ENCODE measurements around the gene CHIC2. TPM values are rescaled to one million over a fixed set of nuclear protein-coding genes. Genes with fewer than 3 reads are reported as not detected.

CHIC2 gene
- total and polyA plus RNA-seq, 5 donors from 2014 or later, result 49.9 to 87.5 (median 78.0) TPM

- H3K4me1 Mint-ChIP-seq, result peaks cover 9 to 23% (median 17%) of the 10 kb centered on the region in 4 donors
- H3K4me1 ChIP-seq (ENCODE audit: control insufficient read depth, insufficient read depth, low read length, poor library complexity, severe bottlenecking), result no peaks in the 10 kb centered on the region
- H3K36me3 Mint-ChIP-seq, result peaks cover 3% of the 10 kb centered on the region
- H3K27me3 Mint-ChIP-seq, result no peaks in the 10 kb centered on the region
- H3K4me3 Mint-ChIP-seq, result no peak overlapping the region
- H3K9me3 Mint-ChIP-seq, result no peaks in the 10 kb centered on the region
- no peak overlapping the region for H3K4me3 ChIP-seq (ENCODE audit: low read depth, low read length)
- H3K27ac Mint-ChIP-seq, result no peak overlapping the region
- H3K27ac ChIP-seq (ENCODE audit: insufficient read depth, low read length, poor library complexity, severe bottlenecking), result no peak overlapping the region
- no peak for ATAC-seq (ENCODE audit: low read depth in 2 of 2)
- peaks cover 5% of the 10 kb centered on the region for H3K36me3 ChIP-seq (ENCODE audit: control insufficient read depth, insufficient read depth, low read length)
- no peaks in the 10 kb centered on the region for H3K9me3 ChIP-seq (ENCODE audit: control insufficient read depth in 2 of 2, low read length in 2 of 2)
- H3K27me3 ChIP-seq (ENCODE audit: control insufficient read depth, insufficient read depth, low read length), result no peaks in the 10 kb centered on the region
- DNase-seq, result no peak
These were observed 69.9 kb downstream of the CHIC2 start for GRCh38 chr4:53994382-53995102.

- H3K36me3 Mint-ChIP-seq, result no peaks in the 10 kb centered on the region
- no peaks in the 10 kb centered on the region for H3K9me3 ChIP-seq (ENCODE audit: control insufficient read depth in 2 of 2, low read length in 2 of 2)
- H3K36me3 ChIP-seq (ENCODE audit: control insufficient read depth, insufficient read depth, low read length), result peaks cover 2% of the 10 kb centered on the region
- no peak overlapping the region for H3K27ac ChIP-seq (ENCODE audit: insufficient read depth, low read length, poor library complexity, severe bottlenecking)
- no peaks in the 10 kb centered on the region for H3K4me1 ChIP-seq (ENCODE audit: control insufficient read depth, insufficient read depth, low read length, poor library complexity, severe bottlenecking)
- H3K9me3 Mint-ChIP-seq, result no peaks in the 10 kb centered on the region
- H3K4me1 Mint-ChIP-seq, result peaks cover 8 to 20% (median 12%) of the 10 kb centered on the region in 4 donors
- DNase-seq (no peak), ATAC-seq (ENCODE audit: low read depth in 2 of 2) (no peak)
- H3K4me3 Mint-ChIP-seq, result no peak overlapping the region
- no peak overlapping the region for H3K4me3 ChIP-seq (ENCODE audit: low read depth, low read length)
- peak overlapping the region in 1 of 3 donors; percentile 80 for H3K27ac Mint-ChIP-seq
- no peaks in the 10 kb centered on the region for H3K27me3 Mint-ChIP-seq
- no peaks in the 10 kb centered on the region for H3K27me3 ChIP-seq (ENCODE audit: control insufficient read depth, insufficient read depth, low read length)
These were observed 71.6 kb downstream of the CHIC2 start for GRCh38 chr4:53992785-53993184.

GRCh38 chr4:53991821-53992220 is 72.6 kb downstream of the CHIC2 start:
- Mint-ChIP-seq H3K27me3 (no peaks in the 10 kb centered on the region), H3K4me3 (no peak overlapping the region), H3K27ac (no peak overlapping the region)

GRCh38 chr4:53990641-53991040 is 73.8 kb downstream of the CHIC2 start:
- H3K27ac Mint-ChIP-seq, result no peak overlapping the region

More at GRCh38 chr4:53991821-53992220, 72.6 kb downstream of the CHIC2 start:
- Mint-ChIP-seq H3K4me1 (peaks cover 5 to 20% (median 11%) of the 10 kb centered on the region in 4 donors), H3K36me3 (no peaks in the 10 kb centered on the region), H3K9me3 (no peaks in the 10 kb centered on the region)
- no peak for DNase-seq
- no peak for ATAC-seq (ENCODE audit: low read depth in 2 of 2)
- Histone ChIP-seq H3K27me3 (ENCODE audit: control insufficient read depth, insufficient read depth, low read length) (no peaks in the 10 kb centered on the region), H3K4me1 (ENCODE audit: control insufficient read depth, insufficient read depth, low read length, poor library complexity, severe bottlenecking) (no peaks in the 10 kb centered on the region), H3K36me3 (ENCODE audit: control insufficient read depth, insufficient read depth, low read length) (peaks cover 2% of the 10 kb centered on the region), H3K4me3 (ENCODE audit: low read depth, low read length) (no peak overlapping the region), H3K27ac (ENCODE audit: insufficient read depth, low read length, poor library complexity, severe bottlenecking) (no peak overlapping the region), H3K9me3 (ENCODE audit: control insufficient read depth in 2 of 2, low read length in 2 of 2) (no peaks in the 10 kb centered on the region)

GRCh38 chr4:53987761-53988171 is 76.6 kb downstream of the CHIC2 start:
- H3K4me1 Mint-ChIP-seq, result peaks cover 0 to 2% (median 1%) of the 10 kb centered on the region in 4 donors
- H3K4me3 Mint-ChIP-seq, result no peak overlapping the region
- no peaks in the 10 kb centered on the region for H3K27me3 ChIP-seq (ENCODE audit: control insufficient read depth, insufficient read depth, low read length)
- H3K9me3 Mint-ChIP-seq, result no peaks in the 10 kb centered on the region
- H3K36me3 Mint-ChIP-seq, result peaks cover 6% of the 10 kb centered on the region
- ATAC-seq (ENCODE audit: low read depth in 2 of 2), result no peak
- no peaks in the 10 kb centered on the region for H3K9me3 ChIP-seq (ENCODE audit: control insufficient read depth in 2 of 2, low read length in 2 of 2)
- peak overlapping the region in 1 of 3 donors; percentile 58 for H3K27ac Mint-ChIP-seq
- no peaks in the 10 kb centered on the region for H3K4me1 ChIP-seq (ENCODE audit: control insufficient read depth, insufficient read depth, low read length, poor library complexity, severe bottlenecking)
- no peak overlapping the region for H3K27ac ChIP-seq (ENCODE audit: insufficient read depth, low read length, poor library complexity, severe bottlenecking)
- H3K36me3 ChIP-seq (ENCODE audit: control insufficient read depth, insufficient read depth, low read length), result peaks cover 2% of the 10 kb centered on the region
- H3K4me3 ChIP-seq (ENCODE audit: low read depth, low read length), result no peak overlapping the region
- DNase-seq, result no peak
- H3K27me3 Mint-ChIP-seq, result no peaks in the 10 kb centered on the region

More at GRCh38 chr4:53990641-53991040, 73.8 kb downstream of the CHIC2 start:
- DNase-seq (no peak), ATAC-seq (ENCODE audit: low read depth in 2 of 2) (no peak)
- Histone ChIP-seq H3K27me3 (ENCODE audit: control insufficient read depth, insufficient read depth, low read length) (no peaks in the 10 kb centered on the region), H3K9me3 (ENCODE audit: control insufficient read depth in 2 of 2, low read length in 2 of 2) (no peaks in the 10 kb centered on the region), H3K27ac (ENCODE audit: insufficient read depth, low read length, poor library complexity, severe bottlenecking) (no peak overlapping the region), H3K4me1 (ENCODE audit: control insufficient read depth, insufficient read depth, low read length, poor library complexity, severe bottlenecking) (no peaks in the 10 kb centered on the region), H3K4me3 (ENCODE audit: low read depth, low read length) (no peak overlapping the region), H3K36me3 (ENCODE audit: control insufficient read depth, insufficient read depth, low read length) (peaks cover 2% of the 10 kb centered on the region)
- H3K4me3 Mint-ChIP-seq, result no peak overlapping the region
- no peaks in the 10 kb centered on the region for H3K9me3 Mint-ChIP-seq
- no peaks in the 10 kb centered on the region for H3K27me3 Mint-ChIP-seq
- no peaks in the 10 kb centered on the region for H3K36me3 Mint-ChIP-seq
- H3K4me1 Mint-ChIP-seq, result peaks cover 5 to 20% (median 11%) of the 10 kb centered on the region in 4 donors

- DNase-seq (no peak), ATAC-seq (ENCODE audit: low read depth in 2 of 2) (no peak)
- H3K27ac Mint-ChIP-seq, result no peak overlapping the region
- H3K4me3 Mint-ChIP-seq, result no peak overlapping the region
- peaks cover 6% of the 10 kb centered on the region for H3K36me3 Mint-ChIP-seq
- H3K27ac ChIP-seq (ENCODE audit: insufficient read depth, low read length, poor library complexity, severe bottlenecking), result no peak overlapping the region
- H3K4me1 ChIP-seq (ENCODE audit: control insufficient read depth, insufficient read depth, low read length, poor library complexity, severe bottlenecking), result no peaks in the 10 kb centered on the region
- H3K9me3 ChIP-seq (ENCODE audit: control insufficient read depth in 2 of 2, low read length in 2 of 2), result no peaks in the 10 kb centered on the region
- peaks cover 0 to 6% (median 2%) of the 10 kb centered on the region in 4 donors for H3K4me1 Mint-ChIP-seq
- H3K36me3 ChIP-seq (ENCODE audit: control insufficient read depth, insufficient read depth, low read length), result peaks cover 2% of the 10 kb centered on the region
- no peaks in the 10 kb centered on the region for H3K9me3 Mint-ChIP-seq
- H3K27me3 Mint-ChIP-seq, result no peaks in the 10 kb centered on the region
- no peaks in the 10 kb centered on the region for H3K27me3 ChIP-seq (ENCODE audit: control insufficient read depth, insufficient read depth, low read length)
- no peak overlapping the region for H3K4me3 ChIP-seq (ENCODE audit: low read depth, low read length)
These were observed 78.3 kb downstream of the CHIC2 start for GRCh38 chr4:53986062-53986461.

- Mint-ChIP-seq H3K36me3 (peaks cover 6% of the 10 kb centered on the region), H3K27me3 (no peaks in the 10 kb centered on the region), H3K9me3 (peaks cover 0 to 3% (median 0%) of the 10 kb centered on the region in 7 donors), H3K4me3 (no peak overlapping the region), H3K27ac (no peak overlapping the region), H3K4me1 (peaks cover 0 to 6% (median 0%) of the 10 kb centered on the region in 4 donors)
- H3K27me3 ChIP-seq (ENCODE audit: control insufficient read depth, insufficient read depth, low read length), result no peaks in the 10 kb centered on the region
- no peaks in the 10 kb centered on the region for H3K36me3 ChIP-seq (ENCODE audit: control insufficient read depth, insufficient read depth, low read length)
- H3K9me3 ChIP-seq (ENCODE audit: control insufficient read depth in 2 of 2, low read length in 2 of 2), result no peaks in the 10 kb centered on the region
- no peak overlapping the region for H3K4me3 ChIP-seq (ENCODE audit: low read depth, low read length)
- ATAC-seq (ENCODE audit: low read depth in 2 of 2), result no peak
- no peak for DNase-seq
- no peaks in the 10 kb centered on the region for H3K4me1 ChIP-seq (ENCODE audit: control insufficient read depth, insufficient read depth, low read length, poor library complexity, severe bottlenecking)
- no peak overlapping the region for H3K27ac ChIP-seq (ENCODE audit: insufficient read depth, low read length, poor library complexity, severe bottlenecking)
These were observed 82.8 kb downstream of the CHIC2 start for GRCh38 chr4:53981567-53981966.

GRCh38 chr4:53981066-53981465 is 83.3 kb downstream of the CHIC2 start:
- no peak for ATAC-seq (ENCODE audit: low read depth in 2 of 2)
- peaks cover 0 to 6% (median 0%) of the 10 kb centered on the region in 4 donors for H3K4me1 Mint-ChIP-seq
- H3K27me3 ChIP-seq (ENCODE audit: control insufficient read depth, insufficient read depth, low read length), result no peaks in the 10 kb centered on the region

More at GRCh38 chr4:53981066-53981465, 83.3 kb downstream of the CHIC2 start:
- H3K27me3 Mint-ChIP-seq, result no peaks in the 10 kb centered on the region
- no peak overlapping the region for H3K27ac ChIP-seq (ENCODE audit: insufficient read depth, low read length, poor library complexity, severe bottlenecking)
- H3K27ac Mint-ChIP-seq, result no peak overlapping the region
- no peak overlapping the region for H3K4me3 Mint-ChIP-seq
- H3K4me3 ChIP-seq (ENCODE audit: low read depth, low read length), result no peak overlapping the region
- H3K4me1 ChIP-seq (ENCODE audit: control insufficient read depth, insufficient read depth, low read length, poor library complexity, severe bottlenecking), result no peaks in the 10 kb centered on the region
- peaks cover 6% of the 10 kb centered on the region for H3K36me3 Mint-ChIP-seq
- no peak for DNase-seq
- no peaks in the 10 kb centered on the region for H3K9me3 ChIP-seq (ENCODE audit: control insufficient read depth in 2 of 2, low read length in 2 of 2)
- peaks cover 0 to 3% (median 0%) of the 10 kb centered on the region in 7 donors for H3K9me3 Mint-ChIP-seq
- H3K36me3 ChIP-seq (ENCODE audit: control insufficient read depth, insufficient read depth, low read length), result no peaks in the 10 kb centered on the region

All from CD4-positive, CD25-positive, alpha-beta regulatory T cell (primary cell).